Measurements from ENCODE around the gene TEX12. TPM values are rescaled to one million over a fixed set of nuclear protein-coding genes. Genes with fewer than 3 reads are reported as not detected.
A peak's percentile ranks its signal among the peaks of the same experiment; 100 is the strongest.

TEX12 gene
- total RNA-seq, 1 donor from 2014 or later, result not detected

DNA sequence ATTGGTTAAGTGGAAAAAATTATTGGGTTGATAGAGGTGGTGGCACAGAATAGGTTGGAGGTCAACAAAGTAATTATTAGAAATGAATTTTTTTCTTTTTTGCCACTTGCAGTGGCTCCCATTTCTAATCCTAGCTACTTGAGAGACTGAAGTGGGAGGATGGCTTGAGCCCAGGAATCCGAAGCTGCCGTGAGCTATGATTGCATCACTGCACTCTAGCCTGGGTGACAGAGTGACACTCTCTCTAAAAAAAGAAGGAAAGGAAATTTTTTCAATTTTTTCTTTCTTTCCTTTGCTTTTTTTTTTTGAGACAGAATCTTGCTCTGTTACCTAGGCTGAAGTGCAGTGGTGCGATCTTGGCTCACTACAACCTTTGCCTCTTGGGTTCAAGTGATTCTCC is 6.0 kb downstream of the TEX12 start:
- DNase-seq (ENCODE audit: low read depth), result no peak
- Histone ChIP-seq H3K36me3 (ENCODE audit: control insufficient read depth, insufficient read depth, low read length) (no peaks in the 10 kb centered on the region), H3K4me3 (ENCODE audit: low read depth, low read length) (no peak overlapping the region), H3K27me3 (ENCODE audit: control insufficient read depth, insufficient read depth, low read length) (no peaks in the 10 kb centered on the region)
- no peak for TF ChIP-seq CTCF (IDR thresholded peaks at IDR 0.05; ENCODE audit: insufficient read depth, low read length, poor library complexity, severe bottlenecking)

- no peak for DNase-seq (ENCODE audit: low read depth)
- peak within 1 kb of the TSS; percentile 11 for H3K4me3 ChIP-seq (ENCODE audit: low read depth, low read length)
Observed at GRCh38 chr11:112174789-112175598, 7.8 kb downstream of the TEX12 start, which contains the start of gene BCO2. TSS of gene BCO2 (plus strand) at chr11:112175512. CDS start at chr11:112175602, 90 bp downstream.

DNA sequence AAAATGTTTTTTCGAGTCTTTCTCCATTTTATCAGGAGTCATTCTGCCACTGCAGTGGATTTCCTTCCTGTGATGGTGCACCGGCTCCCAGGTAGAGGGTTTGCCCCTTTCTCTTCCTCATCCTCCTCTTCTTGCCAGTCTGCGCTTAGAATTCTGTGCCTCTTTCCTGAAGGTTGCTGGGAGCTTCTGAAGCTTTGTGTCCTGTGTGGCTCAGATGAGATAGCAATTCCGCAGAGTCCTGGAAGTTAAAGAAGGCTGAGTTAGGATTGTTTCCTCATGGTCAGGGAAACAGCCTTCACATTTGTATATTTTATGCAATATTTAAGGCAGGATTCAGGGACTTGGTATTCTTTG is 8.4 kb downstream of the TEX12 start:
- no peak for TF ChIP-seq CTCF (IDR thresholded peaks at IDR 0.05; ENCODE audit: insufficient read depth, low read length, poor library complexity, severe bottlenecking)
- H3K36me3 ChIP-seq (ENCODE audit: control insufficient read depth, insufficient read depth, low read length), result no peaks in the 10 kb centered on the region
- no peak for DNase-seq (ENCODE audit: low read depth)
- H3K4me3 ChIP-seq (ENCODE audit: low read depth, low read length), result peak overlapping the region; percentile 11
- no peaks in the 10 kb centered on the region for H3K27me3 ChIP-seq (ENCODE audit: control insufficient read depth, insufficient read depth, low read length)

More at GRCh38 chr11:112174789-112175598, 7.8 kb downstream of the TEX12 start, which contains the start of gene BCO2:
- TF ChIP-seq CTCF (IDR thresholded peaks at IDR 0.05; ENCODE audit: insufficient read depth, low read length, poor library complexity, severe bottlenecking), result peak; percentile 83
- H3K27me3 ChIP-seq (ENCODE audit: control insufficient read depth, insufficient read depth, low read length), result no peaks in the 10 kb centered on the region
- H3K36me3 ChIP-seq (ENCODE audit: control insufficient read depth, insufficient read depth, low read length), result no peaks in the 10 kb centered on the region

GRCh38 chr11:112176077-112176476 is 8.9 kb downstream of the TEX12 start:
- no peaks in the 10 kb centered on the region for H3K27me3 ChIP-seq (ENCODE audit: control insufficient read depth, insufficient read depth, low read length)
- H3K36me3 ChIP-seq (ENCODE audit: control insufficient read depth, insufficient read depth, low read length), result no peaks in the 10 kb centered on the region
- H3K4me3 ChIP-seq (ENCODE audit: low read depth, low read length), result no peak overlapping the region
- no peak for TF ChIP-seq CTCF (IDR thresholded peaks at IDR 0.05; ENCODE audit: insufficient read depth, low read length, poor library complexity, severe bottlenecking)
- no peak for DNase-seq (ENCODE audit: low read depth)

GRCh38 chr11:112177589-112177988 is 10.4 kb downstream of the TEX12 start:
- no peak for DNase-seq (ENCODE audit: low read depth)
- no peaks in the 10 kb centered on the region for H3K36me3 ChIP-seq (ENCODE audit: control insufficient read depth, insufficient read depth, low read length)
- no peak overlapping the region for H3K4me3 ChIP-seq (ENCODE audit: low read depth, low read length)
- no peak for TF ChIP-seq CTCF (IDR thresholded peaks at IDR 0.05; ENCODE audit: insufficient read depth, low read length, poor library complexity, severe bottlenecking)
- H3K27me3 ChIP-seq (ENCODE audit: control insufficient read depth, insufficient read depth, low read length), result no peaks in the 10 kb centered on the region

GRCh38 chr11:112178428-112178827 is 11.3 kb downstream of the TEX12 start:
- no peak for TF ChIP-seq CTCF (IDR thresholded peaks at IDR 0.05; ENCODE audit: insufficient read depth, low read length, poor library complexity, severe bottlenecking)
- H3K27me3 ChIP-seq (ENCODE audit: control insufficient read depth, insufficient read depth, low read length), result no peaks in the 10 kb centered on the region
- H3K36me3 ChIP-seq (ENCODE audit: control insufficient read depth, insufficient read depth, low read length), result no peaks in the 10 kb centered on the region
- no peak overlapping the region for H3K4me3 ChIP-seq (ENCODE audit: low read depth, low read length)
- DNase-seq (ENCODE audit: low read depth), result no peak
